Measurements from ENCODE around the gene PAK5. TPM values are rescaled to one million over a fixed set of nuclear protein-coding genes. Genes with fewer than 3 reads are reported as not detected.

PAK5 gene
- total and polyA plus RNA-seq, 9 of the 15 experiments (the other 6 are each of a cell fraction or from before 2014, with no cell fraction given): not detected

DNA sequence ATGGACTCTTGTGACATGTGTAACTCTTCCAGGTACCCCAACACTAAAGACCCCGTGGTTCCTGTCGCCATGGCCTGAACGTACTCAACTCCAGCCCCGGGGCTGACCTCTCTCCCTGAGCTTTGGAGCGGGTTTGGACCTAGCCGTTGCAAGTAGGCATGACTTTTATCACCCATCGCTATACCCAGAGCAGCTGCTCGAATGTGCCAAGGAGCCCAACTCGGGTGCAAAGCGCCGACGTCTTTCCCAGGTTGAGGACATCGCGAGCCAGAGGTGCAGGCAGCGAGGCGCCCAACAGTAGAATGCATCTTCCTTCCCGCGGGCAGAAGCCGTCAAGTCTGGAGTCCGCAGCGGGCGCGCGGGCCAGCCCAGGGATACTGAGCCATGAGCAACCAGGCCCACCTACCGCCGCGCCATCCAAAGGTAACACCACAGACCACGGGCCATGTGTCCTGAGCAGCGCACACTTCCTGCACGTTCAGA is 330.1 kb downstream of the PAK5 start (continued):
- TF ChIP-seq CBFB (CRISPR knock-in tag; IDR thresholded peaks at IDR 0.05) (no peak), ZNF717 (CRISPR knock-in tag; IDR thresholded peaks at IDR 0.05) (no peak)

DNA sequence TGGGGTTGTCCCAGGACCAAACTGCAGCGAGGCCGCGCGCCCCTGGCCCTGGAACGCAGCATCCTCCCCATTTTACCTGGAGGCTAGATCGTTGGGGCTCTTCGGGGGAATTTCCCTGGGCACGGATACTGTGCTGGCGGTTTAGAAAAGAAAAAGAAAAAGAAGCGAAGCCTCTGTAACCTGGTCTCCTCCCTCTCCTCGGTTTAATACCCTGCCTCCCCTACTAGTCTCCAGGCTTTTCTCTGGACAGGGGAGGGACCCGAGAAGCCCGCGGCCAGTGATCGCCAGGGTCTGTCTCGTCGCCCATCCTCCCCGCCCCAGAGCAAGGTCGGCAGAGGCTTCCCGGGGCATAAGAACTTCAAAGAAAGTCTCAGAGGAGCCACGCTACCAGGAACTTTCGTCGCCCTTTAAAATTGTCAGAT is 330.6 kb downstream of the PAK5 start:
- FAIRE-seq: no peak
- WGBS (ENCODE audit: insufficient coverage, low coverage, missing lambda C conversion rate): under 1% methylated on average over 17 of the region's 23 CpGs
- no peaks in the 10 kb centered on the region for H3K36me3 ChIP-seq (ENCODE audit: control insufficient read depth, insufficient read depth, low read length)
- BruUV-seq (replicated peaks): no TSS peak
- ChIA-PET POLR2A (no interaction called here), CTCF (ENCODE audit: low intra/inter-chr PET ratio) (no interaction called here)
- H3K4me2 ChIP-seq (ENCODE audit: insufficient read depth, low read length): no peak overlapping the region
- no peaks in the 10 kb centered on the region for H3K9me3 ChIP-seq (replicated peaks; ENCODE audit: control insufficient read depth, insufficient read depth, low read depth, low read length)
- intact Hi-C loops (cut with micrococcal nuclease) (no loop called here), in situ Hi-C loops (cut with MboI) (no loop called here)
- no peak overlapping the region for H2AFZ ChIP-seq (ENCODE audit: low read depth, low read length)
- no peak overlapping the region for H3K4me3 ChIP-seq
- H3K9me1 ChIP-seq (ENCODE audit: control insufficient read depth, insufficient read depth, low read length): no peaks in the 10 kb centered on the region
- no peaks in the 10 kb centered on the region for H3K79me2 ChIP-seq (ENCODE audit: control insufficient read depth, insufficient read depth, low read length)
- no peak overlapping the region for H3K9ac ChIP-seq (ENCODE audit: insufficient read depth in 1 of 2, low read depth in 2 of 2, low read length in 2 of 2)
- H3K27ac ChIP-seq (ENCODE audit: extremely low read depth, low read depth, low read length): no peak overlapping the region
- no peak for DNase-seq (ENCODE audit: extremely low read depth in 1 of 4, low spot score in 3 of 4)
- no peak for ATAC-seq
- H3K4me1 ChIP-seq (replicated peaks in 1 of 2; ENCODE audit: control insufficient read depth in 2 of 2, insufficient read depth in 2 of 2, low read length in 2 of 2): no peaks in the 10 kb centered on the region
- no peaks in the 10 kb centered on the region for H4K20me1 ChIP-seq (replicated peaks; ENCODE audit: control insufficient read depth, insufficient read depth, low read length)
- peaks cover 0 to 18% of the 10 kb centered on the region in 2 experiments; a peak in 2 of 5 replicates for H3K27me3 ChIP-seq (ENCODE audit: control insufficient read depth in 2 of 2, insufficient read depth in 2 of 2, low read length in 2 of 2)
- TF ChIP-seq, protein P1, sequence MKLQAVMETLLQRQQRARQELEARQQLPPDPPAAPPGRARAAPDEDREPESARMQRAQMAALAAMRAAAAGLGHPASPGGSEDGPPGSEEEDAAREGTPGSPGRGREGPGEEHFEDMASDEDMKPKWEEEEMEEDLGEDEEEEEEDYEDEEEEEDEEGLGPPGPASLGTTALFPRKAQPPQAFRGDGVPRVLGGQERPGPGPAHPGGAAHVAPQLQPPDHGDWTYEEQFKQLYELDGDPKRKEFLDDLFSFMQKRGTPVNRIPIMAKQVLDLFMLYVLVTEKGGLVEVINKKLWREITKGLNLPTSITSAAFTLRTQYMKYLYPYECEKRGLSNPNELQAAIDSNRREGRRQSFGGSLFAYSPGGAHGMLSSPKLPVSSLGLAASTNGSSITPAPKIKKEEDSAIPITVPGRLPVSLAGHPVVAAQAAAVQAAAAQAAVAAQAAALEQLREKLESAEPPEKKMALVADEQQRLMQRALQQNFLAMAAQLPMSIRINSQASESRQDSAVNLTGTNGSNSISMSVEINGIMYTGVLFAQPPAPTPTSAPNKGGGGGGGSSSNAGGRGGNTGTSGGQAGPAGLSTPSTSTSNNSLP (IDR thresholded peaks at IDR 0.05; ENCODE audit: borderline replicate concordance, low read depth, low read length): no peak
- TF ChIP-seq ZNF778 (CRISPR knock-in tag; IDR thresholded peaks at IDR 0.05) (no peak), POLR3A (IDR thresholded peaks at IDR 0.05; ENCODE audit: borderline replicate concordance, extremely low read depth, insufficient read depth, insufficient read length) (no peak), ZNF134 (CRISPR knock-in tag; conservative IDR thresholded peaks at IDR 0.05) (no peak), YBX1 (IDR thresholded peaks at IDR 0.05) (no peak), POLR2H (tag; IDR thresholded peaks at IDR 0.05; ENCODE audit: low read depth) (no peak)
- TF ChIP-seq, protein P2, sequence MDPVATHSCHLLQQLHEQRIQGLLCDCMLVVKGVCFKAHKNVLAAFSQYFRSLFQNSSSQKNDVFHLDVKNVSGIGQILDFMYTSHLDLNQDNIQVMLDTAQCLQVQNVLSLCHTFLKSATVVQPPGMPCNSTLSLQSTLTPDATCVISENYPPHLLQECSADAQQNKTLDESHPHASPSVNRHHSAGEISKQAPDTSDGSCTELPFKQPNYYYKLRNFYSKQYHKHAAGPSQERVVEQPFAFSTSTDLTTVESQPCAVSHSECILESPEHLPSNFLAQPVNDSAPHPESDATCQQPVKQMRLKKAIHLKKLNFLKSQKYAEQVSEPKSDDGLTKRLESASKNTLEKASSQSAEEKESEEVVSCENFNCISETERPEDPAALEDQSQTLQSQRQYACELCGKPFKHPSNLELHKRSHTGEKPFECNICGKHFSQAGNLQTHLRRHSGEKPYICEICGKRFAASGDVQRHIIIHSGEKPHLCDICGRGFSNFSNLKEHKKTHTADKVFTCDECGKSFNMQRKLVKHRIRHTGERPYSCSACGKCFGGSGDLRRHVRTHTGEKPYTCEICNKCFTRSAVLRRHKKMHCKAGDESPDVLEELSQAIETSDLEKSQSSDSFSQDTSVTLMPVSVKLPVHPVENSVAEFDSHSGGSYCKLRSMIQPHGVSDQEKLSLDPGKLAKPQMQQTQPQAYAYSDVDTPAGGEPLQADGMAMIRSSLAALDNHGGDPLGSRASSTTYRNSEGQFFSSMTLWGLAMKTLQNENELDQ (CRISPR knock-in tag; IDR thresholded peaks at IDR 0.05; ENCODE audit: borderline replicate concordance): no peak
- TF ChIP-seq, protein P3, sequence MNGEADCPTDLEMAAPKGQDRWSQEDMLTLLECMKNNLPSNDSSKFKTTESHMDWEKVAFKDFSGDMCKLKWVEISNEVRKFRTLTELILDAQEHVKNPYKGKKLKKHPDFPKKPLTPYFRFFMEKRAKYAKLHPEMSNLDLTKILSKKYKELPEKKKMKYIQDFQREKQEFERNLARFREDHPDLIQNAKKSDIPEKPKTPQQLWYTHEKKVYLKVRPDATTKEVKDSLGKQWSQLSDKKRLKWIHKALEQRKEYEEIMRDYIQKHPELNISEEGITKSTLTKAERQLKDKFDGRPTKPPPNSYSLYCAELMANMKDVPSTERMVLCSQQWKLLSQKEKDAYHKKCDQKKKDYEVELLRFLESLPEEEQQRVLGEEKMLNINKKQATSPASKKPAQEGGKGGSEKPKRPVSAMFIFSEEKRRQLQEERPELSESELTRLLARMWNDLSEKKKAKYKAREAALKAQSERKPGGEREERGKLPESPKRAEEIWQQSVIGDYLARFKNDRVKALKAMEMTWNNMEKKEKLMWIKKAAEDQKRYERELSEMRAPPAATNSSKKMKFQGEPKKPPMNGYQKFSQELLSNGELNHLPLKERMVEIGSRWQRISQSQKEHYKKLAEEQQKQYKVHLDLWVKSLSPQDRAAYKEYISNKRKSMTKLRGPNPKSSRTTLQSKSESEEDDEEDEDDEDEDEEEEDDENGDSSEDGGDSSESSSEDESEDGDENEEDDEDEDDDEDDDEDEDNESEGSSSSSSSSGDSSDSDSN (IDR thresholded peaks at IDR 0.05; ENCODE audit: borderline replicate concordance in 1 of 2, low read depth in 2 of 2, low read length in 2 of 2): no peak
- TF ChIP-seq, protein P4, sequence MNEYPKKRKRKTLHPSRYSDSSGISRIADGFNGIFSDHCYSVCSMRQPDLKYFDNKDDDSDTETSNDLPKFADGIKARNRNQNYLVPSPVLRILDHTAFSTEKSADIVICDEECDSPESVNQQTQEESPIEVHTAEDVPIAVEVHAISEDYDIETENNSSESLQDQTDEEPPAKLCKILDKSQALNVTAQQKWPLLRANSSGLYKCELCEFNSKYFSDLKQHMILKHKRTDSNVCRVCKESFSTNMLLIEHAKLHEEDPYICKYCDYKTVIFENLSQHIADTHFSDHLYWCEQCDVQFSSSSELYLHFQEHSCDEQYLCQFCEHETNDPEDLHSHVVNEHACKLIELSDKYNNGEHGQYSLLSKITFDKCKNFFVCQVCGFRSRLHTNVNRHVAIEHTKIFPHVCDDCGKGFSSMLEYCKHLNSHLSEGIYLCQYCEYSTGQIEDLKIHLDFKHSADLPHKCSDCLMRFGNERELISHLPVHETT (CRISPR knock-in tag; conservative IDR thresholded peaks at IDR 0.05 in 1 of 2, IDR thresholded peaks at IDR 0.05 in 1 of 2): no peak
